Lower lobe of right lung (tissue), 2 donors: ENCODE results near the gene GPC6. TPM values are rescaled to one million over a fixed set of nuclear protein-coding genes. Genes with fewer than 3 reads are reported as not detected.

Experiments
- ATAC-seq, 2 donors: fragments of 200-7000 bp; cut with Tn5 transposase; one replicate each; pipeline ENCODE4 v1.9.1; 2020 to 2022; ENCODE audit warnings: mild to moderate bottlenecking in 2 of 2, moderate library complexity in 2 of 2
- DNase-seq: peaks from one replicate; pipeline ENCODE4 v3.0.0-alpha.2; 2020
- H3K27ac ChIP-seq: fragments of 200-600 bp; one replicate; pipeline ENCODE4 v1.8.0; 2022
- H3K27me3 ChIP-seq: fragments of 200-600 bp; one replicate; pipeline ENCODE4 v1.8.0; 2022; ENCODE audit warnings: low read depth
- H3K36me3 ChIP-seq: fragments of 200-600 bp; one replicate; pipeline ENCODE4 v1.8.0; 2022; ENCODE audit warnings: mild to moderate bottlenecking
- H3K4me1 ChIP-seq: fragments of 200-600 bp; one replicate; pipeline ENCODE4 v1.8.0; 2022
- H3K4me3 ChIP-seq: fragments of 200-600 bp; one replicate; pipeline ENCODE4 v1.8.0; 2022; ENCODE audit warnings: mild to moderate bottlenecking
- H3K9me3 ChIP-seq: fragments of 200-600 bp; one replicate; pipeline ENCODE4 v1.8.0; 2022
- CTCF ChIP-seq: fragments of 200-600 bp; IDR thresholded peaks from one replicate; pipeline ENCODE4 v1.8.0; 2022; ENCODE audit warnings: antibody characterized with exemption, mild to moderate bottlenecking
- intact Hi-C: fragments of 100-400 bp; cut with DNase I; formaldehyde crosslinking; loops from one replicate; pipeline ENCODE4 v1.11.0; 2022
- total RNA-seq: library from RNA; stranded (reverse); fragmentation: NEBNext Ultra II Directional; extraction: Animal tissue kit (Norgen Biotek cat#: 25700); gene quantifications from one replicate; pipeline ENCODE4 v1.2.1, GENCODE V29; 2021
- donor health status: DM: no; HTN: yes; CAD: no; lungs with severe emphysema.

The GPC6 gene
- total RNA-seq, 1 donor from 2014 or later: 5.5 TPM

- no peak for TF ChIP-seq CTCF
- ATAC-seq: no peak
- Histone ChIP-seq H3K4me3 (peak overlapping the region; percentile 57), H3K27ac (no peak overlapping the region), H3K4me1 (no peaks in the 10 kb centered on the region), H3K9me3 (no peaks in the 10 kb centered on the region), H3K27me3 (peaks cover 30% of the 10 kb centered on the region), H3K36me3 (no peaks in the 10 kb centered on the region)
- DNase-seq: no peak
- intact Hi-C loops: no loop called here
These were observed 463 bp upstream of the GPC6 start for GRCh38 chr13:93226065-93226622.

GRCh38 chr13:93227280-93227877, 772 bp downstream of the GPC6 start:
- peak; percentile 54 to 58 for ATAC-seq

GRCh38 chr13:93227878-93228642, 1.5 kb downstream of the GPC6 start:
- TF ChIP-seq CTCF: no peak
- peak; percentile 42 for DNase-seq
- peak overlapping the region; percentile 73 for H3K27ac ChIP-seq
- no peaks in the 10 kb centered on the region for H3K9me3 ChIP-seq
- H3K4me1 ChIP-seq: no peaks in the 10 kb centered on the region
- peaks cover 30% of the 10 kb centered on the region for H3K27me3 ChIP-seq
- peak; percentile 84 to 85 for ATAC-seq
- H3K4me3 ChIP-seq: peak overlapping the region; percentile 57
- intact Hi-C loops: no loop called here
- no peaks in the 10 kb centered on the region for H3K36me3 ChIP-seq

More at GRCh38 chr13:93227280-93227877, 772 bp downstream of the GPC6 start:
- intact Hi-C loops: no loop called here
- Histone ChIP-seq H3K9me3 (no peaks in the 10 kb centered on the region), H3K27me3 (peaks cover 30% of the 10 kb centered on the region), H3K27ac (peak overlapping the region; percentile 73), H3K4me3 (peak overlapping the region; percentile 57), H3K4me1 (no peaks in the 10 kb centered on the region), H3K36me3 (no peaks in the 10 kb centered on the region)
- DNase-seq: peak; percentile 35
- no peak for TF ChIP-seq CTCF

- intact Hi-C loops: no loop called here
- Histone ChIP-seq H3K36me3 (no peaks in the 10 kb centered on the region), H3K9me3 (no peaks in the 10 kb centered on the region), H3K27ac (peak overlapping the region; percentile 73), H3K4me1 (no peaks in the 10 kb centered on the region), H3K27me3 (peaks cover 30% of the 10 kb centered on the region), H3K4me3 (peak overlapping the region; percentile 57)
- ATAC-seq: no peak
- no peak for DNase-seq
- TF ChIP-seq CTCF: no peak
These were observed 2.0 kb downstream of the GPC6 start for GRCh38 chr13:93228643-93228937.

GRCh38 chr13:93230261-93230855, 3.8 kb downstream of the GPC6 start:
- no peaks in the 10 kb centered on the region for H3K4me1 ChIP-seq
- no peak for ATAC-seq
- H3K27ac ChIP-seq: no peak overlapping the region
- H3K27me3 ChIP-seq: peaks cover 30% of the 10 kb centered on the region
- DNase-seq: no peak
- no peak overlapping the region for H3K4me3 ChIP-seq
- no peak for TF ChIP-seq CTCF
- no peaks in the 10 kb centered on the region for H3K9me3 ChIP-seq
- intact Hi-C loops: no loop called here
- no peaks in the 10 kb centered on the region for H3K36me3 ChIP-seq
